Activated CD4-positive, alpha-beta T cell treated with anti-CD3 and anti-CD28 coated beads, Interleukin-2, amount 10 ng/mL, durations not matched to agents 7 days and 5 days (primary cell): ENCODE measurements around the gene STK33. TPM values are rescaled to one million over a fixed set of nuclear protein-coding genes. Genes with fewer than 3 reads are reported as not detected.
"Not testable (repeated sequence)": the region's sequence is repeated elsewhere in the genome, so short reads cannot be mapped to it uniquely, and the experiment has no call there.

Experiments used
- CTCF ChIA-PET: fragments of 350-600 bp; sonication (Branson Sonifier 250); formaldehyde crosslinking; loops from one replicate; lab custom pipeline; 2021; ENCODE audit warnings: antibody characterized with exemption; lab: Charles Lee
- POLR2A ChIA-PET: fragments of 350-600 bp; sonication (Branson Sonifier 250); formaldehyde crosslinking; loops from one replicate; lab custom pipeline; 2021; ENCODE audit warnings: antibody characterized with exemption; lab: Charles Lee
- DNase-seq: peaks from one replicate; pipeline ENCODE4 v3.0.0-alpha.2; 2020
- H3K27ac Mint-ChIP-seq: one replicate; pipeline ENCODE4 v1.8.0; 2021; ENCODE audit warnings: mild to moderate bottlenecking, moderate library complexity, mixed read lengths
- H3K27me3 Mint-ChIP-seq: one replicate; pipeline ENCODE4 v1.8.0; 2021; ENCODE audit warnings: mixed read lengths
- H3K36me3 Mint-ChIP-seq: one replicate; pipeline ENCODE4 v1.8.0; 2021; ENCODE audit warnings: low read depth, mixed read lengths
- H3K4me1 Mint-ChIP-seq: one replicate; pipeline ENCODE4 v1.8.0; 2021; ENCODE audit warnings: mixed read lengths
- H3K4me3 Mint-ChIP-seq: one replicate; pipeline ENCODE4 v1.8.0; 2021; ENCODE audit warnings: mild to moderate bottlenecking, moderate library complexity, mixed read lengths
- H3K9me3 Mint-ChIP-seq: one replicate; pipeline ENCODE4 v1.8.0; 2021; ENCODE audit warnings: mixed read lengths
- total RNA-seq, 2 experiments: library from RNA; stranded (reverse); gene quantifications; one replicate each; pipeline ENCODE4 v1.2.3, GENCODE V29; 2021

STK33 gene
- total RNA-seq, 2 experiments from 2014 or later = 0.79 to 1.1 TPM

- peaks cover 5% of the 10 kb centered on the region for H3K27me3 Mint-ChIP-seq
- no peaks in the 10 kb centered on the region for H3K36me3 Mint-ChIP-seq
- CTCF ChIA-PET = interaction anchor here (0.6 kb wide), 1 partner anchor 14 kb away, joined by 6 read pairs; no protein-coding TSS in a partner anchor
- no peaks in the 10 kb centered on the region for H3K9me3 Mint-ChIP-seq
- no peak for DNase-seq
- POLR2A ChIA-PET = no interaction called here
- no peak overlapping the region for H3K27ac Mint-ChIP-seq
- H3K4me1 Mint-ChIP-seq = no peaks in the 10 kb centered on the region
- H3K4me3 Mint-ChIP-seq = no peak overlapping the region
Measured at GRCh38 chr11:8512547-8512946, 81.5 kb downstream of the STK33 start.

- POLR2A ChIA-PET = no interaction called here
- H3K4me1 Mint-ChIP-seq = no peaks in the 10 kb centered on the region
- H3K4me3 Mint-ChIP-seq = no peak overlapping the region
- H3K27me3 Mint-ChIP-seq = no peaks in the 10 kb centered on the region
- CTCF ChIA-PET = interaction anchor here (0.7 to 1.2 kb wide), 2 partner anchors 24 to 346 kb away, joined by 3 read pairs; no protein-coding TSS in a partner anchor
- no peak overlapping the region for H3K27ac Mint-ChIP-seq
- no peak for DNase-seq
- H3K36me3 Mint-ChIP-seq = no peaks in the 10 kb centered on the region
- no peaks in the 10 kb centered on the region for H3K9me3 Mint-ChIP-seq
Measured at GRCh38 chr11:8503910-8504364, 90.1 kb downstream of the STK33 start.

- H3K4me3 Mint-ChIP-seq = no peak overlapping the region
- H3K4me1 Mint-ChIP-seq = no peaks in the 10 kb centered on the region
- no peak for DNase-seq
- H3K27me3 Mint-ChIP-seq = peaks cover 2% of the 10 kb centered on the region
- POLR2A ChIA-PET = no interaction called here
- no peaks in the 10 kb centered on the region for H3K9me3 Mint-ChIP-seq
- H3K27ac Mint-ChIP-seq = no peak overlapping the region
- CTCF ChIA-PET = no interaction called here
- H3K36me3 Mint-ChIP-seq = no peaks in the 10 kb centered on the region
Measured at GRCh38 chr11:8501836-8502235, 92.2 kb downstream of the STK33 start.

GRCh38 chr11:8488395-8488794 is 105.6 kb downstream of the STK33 start:
- Mint-ChIP-seq H3K4me1 (no peaks in the 10 kb centered on the region), H3K36me3 (no peaks in the 10 kb centered on the region), H3K9me3 (peaks cover 2% of the 10 kb centered on the region), H3K27ac (no peak overlapping the region), H3K4me3 (no peak overlapping the region), H3K27me3 (peaks cover 9% of the 10 kb centered on the region)
- no peak for DNase-seq
- CTCF ChIA-PET = interaction anchor here (1.0 kb wide), 1 partner anchor 67 kb away, joined by 4 read pairs; no protein-coding TSS in a partner anchor
- POLR2A ChIA-PET = no interaction called here

- H3K4me3 Mint-ChIP-seq = no peak overlapping the region
- H3K36me3 Mint-ChIP-seq = no peaks in the 10 kb centered on the region
- H3K9me3 Mint-ChIP-seq = peaks cover 2% of the 10 kb centered on the region
- peaks cover 5% of the 10 kb centered on the region for H3K27me3 Mint-ChIP-seq
- H3K27ac Mint-ChIP-seq = no peak overlapping the region
- DNase-seq = no peak
- no peaks in the 10 kb centered on the region for H3K4me1 Mint-ChIP-seq
- ChIA-PET CTCF (no interaction called here), POLR2A (no interaction called here)
Measured at GRCh38 chr11:8487261-8487660, 106.8 kb downstream of the STK33 start.

GRCh38 chr11:8484251-8484650 is 109.8 kb downstream of the STK33 start:
- no peaks in the 10 kb centered on the region for H3K36me3 Mint-ChIP-seq
- POLR2A ChIA-PET = no interaction called here
- CTCF ChIA-PET = no interaction called here
- no peaks in the 10 kb centered on the region for H3K4me1 Mint-ChIP-seq
- no peaks in the 10 kb centered on the region for H3K27me3 Mint-ChIP-seq
- H3K27ac Mint-ChIP-seq = no peak overlapping the region
- no peak for DNase-seq
- no peak overlapping the region for H3K4me3 Mint-ChIP-seq
- H3K9me3 Mint-ChIP-seq = peaks cover 2% of the 10 kb centered on the region

GRCh38 chr11:8480858-8481257 is 113.2 kb downstream of the STK33 start:
- H3K27ac Mint-ChIP-seq = no peak overlapping the region
- H3K4me1 Mint-ChIP-seq = no peaks in the 10 kb centered on the region
- H3K27me3 Mint-ChIP-seq = peaks cover 3% of the 10 kb centered on the region
- no peak for DNase-seq
- H3K36me3 Mint-ChIP-seq = no peaks in the 10 kb centered on the region
- H3K4me3 Mint-ChIP-seq = no peak overlapping the region
- no peaks in the 10 kb centered on the region for H3K9me3 Mint-ChIP-seq
- POLR2A ChIA-PET = no interaction called here
- CTCF ChIA-PET = no interaction called here

GRCh38 chr11:8477680-8478079 is 116.3 kb downstream of the STK33 start:
- Mint-ChIP-seq H3K4me3 (no peak overlapping the region), H3K36me3 (no peaks in the 10 kb centered on the region), H3K27me3 (peaks cover 4% of the 10 kb centered on the region), H3K9me3 (no peaks in the 10 kb centered on the region), H3K4me1 (no peaks in the 10 kb centered on the region), H3K27ac (no peak overlapping the region)
- ChIA-PET CTCF (no interaction called here), POLR2A (no interaction called here)
- no peak for DNase-seq

GRCh38 chr11:8477151-8477550 is 116.9 kb downstream of the STK33 start:
- CTCF ChIA-PET = no interaction called here

GRCh38 chr11:8467806-8468205 is 126.2 kb downstream of the STK33 start:
- H3K36me3 Mint-ChIP-seq, H3K27me3 Mint-ChIP-seq, CTCF ChIA-PET, H3K4me1 Mint-ChIP-seq, H3K27ac Mint-ChIP-seq, H3K4me3 Mint-ChIP-seq, DNase-seq, H3K9me3 Mint-ChIP-seq, POLR2A ChIA-PET: not testable (repeated sequence)

More at GRCh38 chr11:8477151-8477550, 116.9 kb downstream of the STK33 start:
- DNase-seq = no peak
- Mint-ChIP-seq H3K4me3 (no peak overlapping the region), H3K27ac (no peak overlapping the region), H3K27me3 (peaks cover 4% of the 10 kb centered on the region), H3K4me1 (no peaks in the 10 kb centered on the region), H3K36me3 (no peaks in the 10 kb centered on the region), H3K9me3 (no peaks in the 10 kb centered on the region)
- POLR2A ChIA-PET = no interaction called here

GRCh38 chr11:8467356-8467755 is 126.7 kb downstream of the STK33 start:
- DNase-seq, H3K4me1 Mint-ChIP-seq, H3K27me3 Mint-ChIP-seq, CTCF ChIA-PET, POLR2A ChIA-PET, H3K36me3 Mint-ChIP-seq, H3K9me3 Mint-ChIP-seq, H3K27ac Mint-ChIP-seq, H3K4me3 Mint-ChIP-seq: not testable (repeated sequence)

- H3K27ac Mint-ChIP-seq, DNase-seq, H3K4me3 Mint-ChIP-seq, H3K36me3 Mint-ChIP-seq, H3K27me3 Mint-ChIP-seq, POLR2A ChIA-PET, H3K9me3 Mint-ChIP-seq, H3K4me1 Mint-ChIP-seq, CTCF ChIA-PET: not testable (repeated sequence)
Measured at GRCh38 chr11:8466884-8467283, 127.1 kb downstream of the STK33 start.

GRCh38 chr11:8459711-8460399 is 134.2 kb downstream of the STK33 start:
- no peak for DNase-seq
- Mint-ChIP-seq H3K36me3 (no peaks in the 10 kb centered on the region), H3K4me3 (no peak overlapping the region), H3K27me3 (peaks cover 4% of the 10 kb centered on the region), H3K9me3 (no peaks in the 10 kb centered on the region), H3K27ac (no peak overlapping the region), H3K4me1 (no peaks in the 10 kb centered on the region)
- CTCF ChIA-PET = no interaction called here
- POLR2A ChIA-PET = interaction anchor here (0.6 kb wide), 1 partner anchor 727 kb away, joined by 5 read pairs; no protein-coding TSS in a partner anchor

GRCh38 chr11:8442301-8442700 is 151.7 kb downstream of the STK33 start:
- DNase-seq = no peak
- Mint-ChIP-seq H3K36me3 (no peaks in the 10 kb centered on the region), H3K4me3 (no peak overlapping the region), H3K27me3 (peaks cover 5% of the 10 kb centered on the region), H3K9me3 (no peaks in the 10 kb centered on the region), H3K4me1 (no peaks in the 10 kb centered on the region), H3K27ac (no peak overlapping the region)
- POLR2A ChIA-PET = no interaction called here
- CTCF ChIA-PET = no interaction called here
